GM23338 (cell line): ENCODE measurements around the gene SLC6A11. TPM values are rescaled to one million over a fixed set of nuclear protein-coding genes. Genes with fewer than 3 reads are reported as not detected.

Experiments
- ATAC-seq: fragments of 200-7000 bp; cut with Tn5 transposase; 3 replicates; pipeline ENCODE4 v1.9.1; 2020
- DNase-seq: peaks from one replicate; pipeline ENCODE4 v3.0.0-alpha.2; 2015; ENCODE audit warnings: low spot score
- H2AFZ ChIP-seq: fragments of 200-600 bp; sonication (generic); 2 replicates; pipeline ENCODE4 v1.8.0; 2016; ENCODE audit warnings: antibody characterized with exemption, mild to moderate bottlenecking, moderate library complexity
- H3F3A ChIP-seq: fragments of 200-600 bp; sonication (generic); replicated peaks from 2 replicates; pipeline ENCODE4 v1.8.0; 2017; ENCODE audit warnings: antibody characterized with exemption, mixed run types, low read depth
- H3K27ac ChIP-seq: fragments of 200-600 bp; sonication (generic); 2 replicates; pipeline ENCODE4 v1.6.1; 2016; ENCODE audit warnings: low read depth
- H3K27me3 ChIP-seq: fragments of 200-600 bp; sonication (generic); 2 replicates; pipeline ENCODE4 v1.8.0; 2016; ENCODE audit warnings: mild to moderate bottlenecking, mixed run types, moderate library complexity; ENCODE audit not compliant: insufficient read depth
- H3K36me3 ChIP-seq: fragments of 200-600 bp; sonication (generic); 2 replicates; pipeline ENCODE4 v1.8.0; 2016; ENCODE audit warnings: mild to moderate bottlenecking; ENCODE audit not compliant: insufficient read depth
- H3K4me1 ChIP-seq: fragments of 200-600 bp; sonication (generic); 2 replicates; pipeline ENCODE4 v1.8.0; 2016; ENCODE audit warnings: mild to moderate bottlenecking, moderate library complexity; ENCODE audit not compliant: insufficient read depth
- H3K4me2 ChIP-seq: fragments of 200-600 bp; sonication (generic); 2 replicates; pipeline ENCODE4 v1.7.1; 2017; ENCODE audit warnings: mixed run types
- H3K4me3 ChIP-seq: fragments of 200-600 bp; sonication (generic); 2 replicates; pipeline ENCODE4 v1.6.1; 2016; ENCODE audit warnings: mixed run types
- H3K79me2 ChIP-seq: fragments of 200-600 bp; sonication (generic); replicated peaks from 2 replicates; pipeline ENCODE4 v1.8.0; 2017; ENCODE audit warnings: mild to moderate bottlenecking; ENCODE audit not compliant: insufficient read depth
- H3K9me2 ChIP-seq: fragments of 200-600 bp; sonication (generic); 2 replicates; pipeline ENCODE4 v1.8.0; 2017; ENCODE audit not compliant: insufficient read depth
- H4K20me1 ChIP-seq: fragments of 200-600 bp; sonication (generic); replicated peaks from 2 replicates; pipeline ENCODE4 v1.8.0; 2017; ENCODE audit warnings: mild to moderate bottlenecking; ENCODE audit not compliant: insufficient read depth
- H3K27ac Mint-ChIP-seq: 2 replicates; pipeline ENCODE4 v1.8.0; 2020; ENCODE audit warnings: inconsistent platforms, mild to moderate bottlenecking, moderate library complexity, mixed read lengths
- H3K27me3 Mint-ChIP-seq: 3 replicates; pipeline ENCODE4 v1.8.0; 2022; ENCODE audit warnings: low read depth, mild to moderate bottlenecking, moderate library complexity, mixed read lengths, inconsistent platforms; ENCODE audit not compliant: insufficient read depth, poor library complexity
- H3K36me3 Mint-ChIP-seq: 3 replicates; pipeline ENCODE4 v1.8.0; 2021; ENCODE audit warnings: low read depth, mild to moderate bottlenecking, inconsistent platforms, moderate library complexity, mixed read lengths
- H3K4me1 Mint-ChIP-seq: 3 replicates; pipeline ENCODE4 v1.8.0; 2020; ENCODE audit warnings: mild to moderate bottlenecking, inconsistent platforms, mixed read lengths
- H3K4me3 Mint-ChIP-seq: 3 replicates; pipeline ENCODE4 v1.8.0; 2021; ENCODE audit warnings: moderate library complexity, mild to moderate bottlenecking, inconsistent platforms, mixed read lengths
- H3K9me3 Mint-ChIP-seq: 3 replicates; pipeline ENCODE4 v1.8.0; 2020; ENCODE audit warnings: moderate library complexity, mild to moderate bottlenecking, inconsistent platforms, mixed read lengths
- POLR2AphosphoS5 ChIP-seq: IDR thresholded peaks from 2 replicates; pipeline ENCODE4 v1.6.1; 2016; ENCODE audit warnings: antibody characterized with exemption, low read depth
- polyA plus RNA-seq: library from polyadenylated mRNA; unstranded; fragments of >200 nt; fragmentation: Nextera tagmentation; extraction: Ambion mirVana; gene quantifications from 2 replicates; pipeline ENCODE4 v1.2.1, GENCODE V29; 2016
- total RNA-seq: library from RNA; depleted of rRNA; stranded (reverse); fragments of >200 nt; shearing (Covaris generic); gene quantifications from 2 replicates; pipeline ENCODE4 v1.2.3, GENCODE V29; 2014
- TF ChIP-seq, protein P1 (sequence below): fragments of 250-450 bp; sonication (Bioruptor Pico); IDR thresholded peaks from 2 replicates; pipeline ENCODE4 v1.5.0; 2020; ENCODE audit warnings: mild to moderate bottlenecking, moderate library complexity
- TF ChIP-seq, protein P2 (sequence below): IDR thresholded peaks from one replicate; pipeline ENCODE4 v1.6.1; 2018; ENCODE audit warnings: antibody characterized with exemption; ENCODE audit not compliant: unreplicated experiment

Gene SLC6A11
- total and polyA plus RNA-seq, 2 experiments from 2014 or later = 0.47 to 1.1 TPM

DNA sequence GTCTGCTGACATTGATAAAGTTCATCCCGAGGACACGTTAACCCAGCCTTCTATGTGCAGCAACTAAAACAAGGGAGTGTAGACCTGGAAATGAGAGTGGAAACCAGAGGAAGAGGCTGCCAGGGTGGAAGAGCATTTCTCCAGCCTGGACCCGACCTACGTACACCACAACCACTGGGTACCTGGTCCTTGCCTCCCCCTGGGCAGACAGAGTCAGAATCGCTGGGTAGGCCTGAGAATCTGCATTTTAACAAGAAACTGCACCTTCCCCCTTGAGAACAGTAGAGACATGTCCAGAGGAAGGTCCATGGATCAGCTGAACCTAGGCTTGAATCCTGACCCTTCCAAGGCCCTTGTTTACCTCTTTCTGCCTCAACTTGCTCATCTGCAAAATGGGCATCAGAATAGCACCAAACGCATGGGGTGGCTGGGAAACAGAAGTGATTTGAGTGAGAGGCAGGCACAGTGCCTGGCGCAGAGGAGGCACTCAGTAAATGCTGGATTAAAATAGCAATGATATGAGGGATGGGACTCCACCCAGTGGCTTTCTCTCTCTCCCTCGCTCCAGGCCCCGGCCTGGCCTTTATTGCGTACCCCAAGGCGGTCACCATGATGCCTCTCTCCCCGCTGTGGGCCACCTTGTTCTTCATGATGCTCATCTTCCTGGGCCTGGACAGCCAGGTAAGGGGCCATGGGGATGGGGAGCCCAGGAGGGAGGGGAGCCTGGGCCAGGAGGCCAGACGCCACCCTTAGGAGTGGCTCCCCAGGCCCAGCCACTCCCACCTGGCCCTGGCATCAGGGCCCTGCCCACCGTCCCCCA is 109.6 kb downstream of the SLC6A11 start:
- Mint-ChIP-seq H3K36me3 (no peaks in the 10 kb centered on the region), H3K4me1 (no peaks in the 10 kb centered on the region), H3K27ac (no peak overlapping the region), H3K4me3 (no peak overlapping the region), H3K9me3 (peaks cover 6% of the 10 kb centered on the region; the same call in 2 of the 3 replicates), H3K27me3 (no peaks in the 10 kb centered on the region)
- Histone ChIP-seq H3K36me3 (no peaks in the 10 kb centered on the region), H4K20me1 (no peaks in the 10 kb centered on the region), H2AFZ (no peak overlapping the region), H3F3A (no peaks in the 10 kb centered on the region), H3K9me2 (no peaks in the 10 kb centered on the region), H3K4me1 (no peaks in the 10 kb centered on the region), H3K27ac (no peak overlapping the region), H3K79me2 (no peaks in the 10 kb centered on the region), H3K4me2 (no peak overlapping the region), H3K4me3 (no peak overlapping the region), H3K27me3 (no peaks in the 10 kb centered on the region)
- ATAC-seq (no peak), DNase-seq (no peak)
- TF ChIP-seq, protein P1, sequence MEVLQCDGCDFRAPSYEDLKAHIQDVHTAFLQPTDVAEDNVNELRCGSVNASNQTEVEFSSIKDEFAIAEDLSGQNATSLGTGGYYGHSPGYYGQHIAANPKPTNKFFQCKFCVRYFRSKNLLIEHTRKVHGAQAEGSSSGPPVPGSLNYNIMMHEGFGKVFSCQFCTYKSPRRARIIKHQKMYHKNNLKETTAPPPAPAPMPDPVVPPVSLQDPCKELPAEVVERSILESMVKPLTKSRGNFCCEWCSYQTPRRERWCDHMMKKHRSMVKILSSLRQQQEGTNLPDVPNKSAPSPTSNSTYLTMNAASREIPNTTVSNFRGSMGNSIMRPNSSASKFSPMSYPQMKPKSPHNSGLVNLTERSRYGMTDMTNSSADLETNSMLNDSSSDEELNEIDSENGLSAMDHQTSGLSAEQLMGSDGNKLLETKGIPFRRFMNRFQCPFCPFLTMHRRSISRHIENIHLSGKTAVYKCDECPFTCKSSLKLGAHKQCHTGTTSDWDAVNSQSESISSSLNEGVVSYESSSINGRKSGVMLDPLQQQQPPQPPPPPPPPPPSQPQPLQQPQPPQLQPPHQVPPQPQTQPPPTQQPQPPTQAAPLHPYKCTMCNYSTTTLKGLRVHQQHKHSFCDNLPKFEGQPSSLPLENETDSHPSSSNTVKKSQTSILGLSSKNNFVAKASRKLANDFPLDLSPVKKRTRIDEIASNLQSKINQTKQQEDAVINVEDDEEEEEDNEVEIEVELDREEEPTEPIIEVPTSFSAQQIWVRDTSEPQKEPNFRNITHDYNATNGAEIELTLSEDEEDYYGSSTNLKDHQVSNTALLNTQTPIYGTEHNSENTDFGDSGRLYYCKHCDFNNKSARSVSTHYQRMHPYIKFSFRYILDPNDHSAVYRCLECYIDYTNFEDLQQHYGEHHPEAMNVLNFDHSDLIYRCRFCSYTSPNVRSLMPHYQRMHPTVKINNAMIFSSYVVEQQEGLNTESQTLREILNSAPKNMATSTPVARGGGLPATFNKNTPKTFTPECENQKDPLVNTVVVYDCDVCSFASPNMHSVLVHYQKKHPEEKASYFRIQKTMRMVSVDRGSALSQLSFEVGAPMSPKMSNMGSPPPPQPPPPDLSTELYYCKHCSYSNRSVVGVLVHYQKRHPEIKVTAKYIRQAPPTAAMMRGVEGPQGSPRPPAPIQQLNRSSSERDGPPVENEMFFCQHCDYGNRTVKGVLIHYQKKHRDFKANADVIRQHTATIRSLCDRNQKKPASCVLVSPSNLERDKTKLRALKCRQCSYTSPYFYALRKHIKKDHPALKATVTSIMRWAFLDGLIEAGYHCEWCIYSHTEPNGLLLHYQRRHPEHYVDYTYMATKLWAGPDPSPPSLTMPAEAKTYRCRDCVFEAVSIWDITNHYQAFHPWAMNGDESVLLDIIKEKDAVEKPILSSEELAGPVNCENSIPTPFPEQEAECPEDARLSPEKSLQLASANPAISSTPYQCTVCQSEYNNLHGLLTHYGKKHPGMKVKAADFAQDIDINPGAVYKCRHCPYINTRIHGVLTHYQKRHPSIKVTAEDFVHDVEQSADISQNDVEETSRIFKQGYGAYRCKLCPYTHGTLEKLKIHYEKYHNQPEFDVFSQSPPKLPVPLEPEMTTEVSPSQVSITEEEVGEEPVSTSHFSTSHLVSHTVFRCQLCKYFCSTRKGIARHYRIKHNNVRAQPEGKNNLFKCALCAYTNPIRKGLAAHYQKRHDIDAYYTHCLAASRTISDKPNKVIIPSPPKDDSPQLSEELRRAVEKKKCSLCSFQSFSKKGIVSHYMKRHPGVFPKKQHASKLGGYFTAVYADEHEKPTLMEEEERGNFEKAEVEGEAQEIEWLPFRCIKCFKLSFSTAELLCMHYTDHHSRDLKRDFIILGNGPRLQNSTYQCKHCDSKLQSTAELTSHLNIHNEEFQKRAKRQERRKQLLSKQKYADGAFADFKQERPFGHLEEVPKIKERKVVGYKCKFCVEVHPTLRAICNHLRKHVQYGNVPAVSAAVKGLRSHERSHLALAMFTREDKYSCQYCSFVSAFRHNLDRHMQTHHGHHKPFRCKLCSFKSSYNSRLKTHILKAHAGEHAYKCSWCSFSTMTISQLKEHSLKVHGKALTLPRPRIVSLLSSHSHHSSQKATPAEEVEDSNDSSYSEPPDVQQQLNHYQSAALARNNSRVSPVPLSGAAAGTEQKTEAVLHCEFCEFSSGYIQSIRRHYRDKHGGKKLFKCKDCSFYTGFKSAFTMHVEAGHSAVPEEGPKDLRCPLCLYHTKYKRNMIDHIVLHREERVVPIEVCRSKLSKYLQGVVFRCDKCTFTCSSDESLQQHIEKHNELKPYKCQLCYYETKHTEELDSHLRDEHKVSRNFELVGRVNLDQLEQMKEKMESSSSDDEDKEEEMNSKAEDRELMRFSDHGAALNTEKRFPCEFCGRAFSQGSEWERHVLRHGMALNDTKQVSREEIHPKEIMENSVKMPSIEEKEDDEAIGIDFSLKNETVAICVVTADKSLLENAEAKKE (CRISPR knock-in tag) = no peak
- TF ChIP-seq, protein P2, sequence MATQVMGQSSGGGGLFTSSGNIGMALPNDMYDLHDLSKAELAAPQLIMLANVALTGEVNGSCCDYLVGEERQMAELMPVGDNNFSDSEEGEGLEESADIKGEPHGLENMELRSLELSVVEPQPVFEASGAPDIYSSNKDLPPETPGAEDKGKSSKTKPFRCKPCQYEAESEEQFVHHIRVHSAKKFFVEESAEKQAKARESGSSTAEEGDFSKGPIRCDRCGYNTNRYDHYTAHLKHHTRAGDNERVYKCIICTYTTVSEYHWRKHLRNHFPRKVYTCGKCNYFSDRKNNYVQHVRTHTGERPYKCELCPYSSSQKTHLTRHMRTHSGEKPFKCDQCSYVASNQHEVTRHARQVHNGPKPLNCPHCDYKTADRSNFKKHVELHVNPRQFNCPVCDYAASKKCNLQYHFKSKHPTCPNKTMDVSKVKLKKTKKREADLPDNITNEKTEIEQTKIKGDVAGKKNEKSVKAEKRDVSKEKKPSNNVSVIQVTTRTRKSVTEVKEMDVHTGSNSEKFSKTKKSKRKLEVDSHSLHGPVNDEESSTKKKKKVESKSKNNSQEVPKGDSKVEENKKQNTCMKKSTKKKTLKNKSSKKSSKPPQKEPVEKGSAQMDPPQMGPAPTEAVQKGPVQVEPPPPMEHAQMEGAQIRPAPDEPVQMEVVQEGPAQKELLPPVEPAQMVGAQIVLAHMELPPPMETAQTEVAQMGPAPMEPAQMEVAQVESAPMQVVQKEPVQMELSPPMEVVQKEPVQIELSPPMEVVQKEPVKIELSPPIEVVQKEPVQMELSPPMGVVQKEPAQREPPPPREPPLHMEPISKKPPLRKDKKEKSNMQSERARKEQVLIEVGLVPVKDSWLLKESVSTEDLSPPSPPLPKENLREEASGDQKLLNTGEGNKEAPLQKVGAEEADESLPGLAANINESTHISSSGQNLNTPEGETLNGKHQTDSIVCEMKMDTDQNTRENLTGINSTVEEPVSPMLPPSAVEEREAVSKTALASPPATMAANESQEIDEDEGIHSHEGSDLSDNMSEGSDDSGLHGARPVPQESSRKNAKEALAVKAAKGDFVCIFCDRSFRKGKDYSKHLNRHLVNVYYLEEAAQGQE = no peak
- TF ChIP-seq POLR2AphosphoS5 = no peak
